HepG2 (cell line): ENCODE data around the gene L1CAM.

Experiments
- CC2D1A ChIP-seq: sonication (generic); formaldehyde crosslinking; IDR thresholded peaks from 2 replicates; pipeline ENCODE4 v1.8.1; 2023; ENCODE audit warnings: mild to moderate bottlenecking, missing genetic modification reagents
- CCDC6 ChIP-seq: sonication (generic); formaldehyde crosslinking; IDR thresholded peaks from 2 replicates; pipeline ENCODE4 v1.8.1; 2022; ENCODE audit warnings: mild to moderate bottlenecking, missing genetic modification reagents, moderate library complexity
- CEBPB ChIP-seq: IDR thresholded peaks from 2 replicates; pipeline ENCODE4 v1.6.1; 2011; ENCODE audit warnings: low read depth, low read length, improper control_type of control experiment, borderline replicate concordance
- E2F1 ChIP-seq: sonication (generic); formaldehyde crosslinking; IDR thresholded peaks from 2 replicates; pipeline ENCODE4 v1.5.0; 2020; ENCODE audit warnings: missing genetic modification reagents
- EP300 ChIP-seq, 3 experiments: sonication (generic) in 1 of 3; formaldehyde crosslinking in 1 of 3; IDR thresholded peaks; 2 replicates each; pipeline versions ENCODE4 v1.5.1 to v1.6.1; 2011 to 2020; ENCODE audit warnings: low read depth in 2 of 3, low read length in 2 of 3, borderline replicate concordance in 1 of 3, improper control_type of control experiment in 1 of 3, mild to moderate bottlenecking in 1 of 3, missing genetic modification reagents in 1 of 3, moderate library complexity in 1 of 3
- GFI1 ChIP-seq: sonication (generic); formaldehyde crosslinking; IDR thresholded peaks from 2 replicates; pipeline ENCODE4 v1.5.0; 2020; ENCODE audit warnings: missing genetic modification reagents, mild to moderate bottlenecking, borderline replicate concordance
- HNRNPL ChIP-seq: fragments of 200-400 bp; formaldehyde crosslinking; IDR thresholded peaks from 2 replicates; pipeline ENCODE4 v1.6.1; 2017; ENCODE audit warnings: mild to moderate bottlenecking, low read depth, low read length
- RNF219 ChIP-seq: sonication (generic); formaldehyde crosslinking; IDR thresholded peaks from 2 replicates; pipeline ENCODE4 v1.5.0; 2020; ENCODE audit warnings: mild to moderate bottlenecking, missing genetic modification reagents
- SUZ12 ChIP-seq: fragments of 150-350 bp; IDR thresholded peaks from 2 replicates; pipeline ENCODE4 v1.6.1; 2014; ENCODE audit warnings: low read depth, low read length
- TCF12 ChIP-seq, 2 experiments: fragments of 450-650 bp in 1 of 2; sonication (generic) in 1 of 2; formaldehyde crosslinking in 1 of 2; IDR thresholded peaks; 2 replicates each; pipeline versions ENCODE4 v1.6.1 to v1.8.0; 2017 to 2022; ENCODE audit warnings: antibody characterized with exemption in 1 of 2, mild to moderate bottlenecking in 1 of 2, missing genetic modification reagents in 1 of 2, moderate library complexity in 1 of 2
- ZNF350 ChIP-seq: sonication (generic); formaldehyde crosslinking; IDR thresholded peaks from 2 replicates; pipeline ENCODE4 v1.4.0; 2020; ENCODE audit warnings: mild to moderate bottlenecking, low read depth, missing genetic modification reagents, borderline replicate concordance

- no peak for TF ChIP-seq E2F1
- no peak for TF ChIP-seq GFI1 (CRISPR knock-in tag)
- peak; percentile 27; the same call in 1 of the 2 replicates for TF ChIP-seq HNRNPL
- TF ChIP-seq RNF219 (CRISPR knock-in tag) = no peak
- TF ChIP-seq CEBPB = no peak
- TF ChIP-seq ZNF350 (CRISPR knock-in tag) = no peak
- TF ChIP-seq CC2D1A (CRISPR knock-in tag) = no peak
- no peak for TF ChIP-seq CCDC6 (CRISPR knock-in tag)
- peak in 1 of 2 experiments; percentile 78; a peak in 1 of 4 replicates for TF ChIP-seq EP300 (IDR thresholded peaks at IDR 0.05; ENCODE audit: low read depth in 2 of 2, low read length in 2 of 2)
- TF ChIP-seq EP300 (CRISPR knock-in tag; IDR thresholded peaks at IDR 0.05; ENCODE audit: borderline replicate concordance) = peak; percentile 53; the same call in 1 of the 2 replicates
- no peak for TF ChIP-seq TCF12 (IDR thresholded peaks at IDR 0.05)
- TF ChIP-seq TCF12 (CRISPR knock-in tag; IDR thresholded peaks at IDR 0.05) = no peak
- TF ChIP-seq SUZ12 = no peak
Measured at GRCh38 chrX:153882086-153882498, 3.9 kb downstream of the L1CAM start.
